ACC112 (cell line): ENCODE data around the gene CAMTA1.

Experiments used
- H2AFZ ChIP-seq: fragments of 200-600 bp; sonication (generic); one replicate; pipeline ENCODE4 v1.6.0; 2017; ENCODE audit warnings: antibody characterized with exemption, low read length; ENCODE audit not compliant: unreplicated experiment
- H3K27ac ChIP-seq: fragments of 200-600 bp; sonication (generic); 2 replicates; pipeline ENCODE4 v1.5.1; 2014; ENCODE audit warnings: low read depth, mild to moderate bottlenecking, antibody characterized with exemption, low read length, moderate library complexity
- H3K27me3 ChIP-seq: fragments of 200-600 bp; sonication (generic); 2 replicates; pipeline ENCODE4 v1.6.1; 2014; ENCODE audit warnings: mild to moderate bottlenecking, antibody characterized with exemption, low read length, moderate library complexity, mixed read lengths; ENCODE audit not compliant: insufficient read depth
- H3K36me3 ChIP-seq: fragments of 200-600 bp; sonication (generic); 2 replicates; pipeline ENCODE4 v1.6.1; 2016; ENCODE audit warnings: mild to moderate bottlenecking, antibody characterized with exemption, low read length, moderate library complexity, mixed read lengths; ENCODE audit not compliant: insufficient read depth
- H3K4me1 ChIP-seq: fragments of 200-600 bp; sonication (generic); one replicate; pipeline ENCODE4 v1.6.1; 2016; ENCODE audit warnings: low read length, mixed read lengths; ENCODE audit not compliant: insufficient read depth, unreplicated experiment, control insufficient read depth
- H3K4me3 ChIP-seq: fragments of 200-600 bp; sonication (generic); 2 replicates; pipeline ENCODE4 v1.5.1; 2014; ENCODE audit warnings: mild to moderate bottlenecking, low read depth, low read length
- H3K79me2 ChIP-seq: fragments of 200-600 bp; sonication (generic); one replicate; pipeline ENCODE4 v1.6.0; 2016; ENCODE audit warnings: low read length; ENCODE audit not compliant: control insufficient read depth, unreplicated experiment, insufficient read depth

The CAMTA1 gene

GRCh38 chr1:7565099-7565750 lies 780.0 kb downstream of the CAMTA1 start:
- Histone ChIP-seq H3K27ac (no peak overlapping the region), H3K4me3 (no peak overlapping the region), H3K36me3 (no peaks in the 10 kb centered on the region), H3K79me2 (no peaks in the 10 kb centered on the region), H3K27me3 (no peaks in the 10 kb centered on the region), H3K4me1 (no peaks in the 10 kb centered on the region), H2AFZ (no peak overlapping the region)

- no peaks in the 10 kb centered on the region for H3K79me2 ChIP-seq
- no peaks in the 10 kb centered on the region for H3K27me3 ChIP-seq
- no peaks in the 10 kb centered on the region for H3K36me3 ChIP-seq
- no peaks in the 10 kb centered on the region for H3K4me1 ChIP-seq
- no peak overlapping the region for H2AFZ ChIP-seq
- no peak overlapping the region for H3K4me3 ChIP-seq
- H3K27ac ChIP-seq = no peak overlapping the region
Measured at GRCh38 chr1:7566417-7567375, 781.4 kb downstream of the CAMTA1 start.

- no peaks in the 10 kb centered on the region for H3K79me2 ChIP-seq
- no peaks in the 10 kb centered on the region for H3K4me1 ChIP-seq
- H3K36me3 ChIP-seq = no peaks in the 10 kb centered on the region
- no peak overlapping the region for H3K4me3 ChIP-seq
- no peaks in the 10 kb centered on the region for H3K27me3 ChIP-seq
- no peak overlapping the region for H3K27ac ChIP-seq
- no peak overlapping the region for H2AFZ ChIP-seq
Measured at GRCh38 chr1:7567376-7567775, 782.1 kb downstream of the CAMTA1 start.

- Histone ChIP-seq H3K4me3 (no peak overlapping the region), H2AFZ (no peak overlapping the region), H3K27me3 (no peaks in the 10 kb centered on the region), H3K27ac (no peak overlapping the region), H3K4me1 (no peaks in the 10 kb centered on the region), H3K79me2 (no peaks in the 10 kb centered on the region), H3K36me3 (no peaks in the 10 kb centered on the region)
Measured at GRCh38 chr1:7568053-7568452, 782.8 kb downstream of the CAMTA1 start.

GRCh38 chr1:7568901-7569524 lies 783.8 kb downstream of the CAMTA1 start:
- Histone ChIP-seq H3K27ac (no peak overlapping the region), H3K27me3 (0 out of 2 replicates have a peak, but pooled peaks cover 2% of the 10 kb centered on the region), H3K36me3 (no peaks in the 10 kb centered on the region), H3K4me3 (no peak overlapping the region), H3K4me1 (no peaks in the 10 kb centered on the region), H3K79me2 (no peaks in the 10 kb centered on the region), H2AFZ (no peak overlapping the region)

- no peaks in the 10 kb centered on the region for H3K4me1 ChIP-seq
- no peaks in the 10 kb centered on the region for H3K79me2 ChIP-seq
- no peak overlapping the region for H3K27ac ChIP-seq
- H3K27me3 ChIP-seq = peaks cover 6% of the 10 kb centered on the region; the same call in 1 of the 2 replicates
- no peak overlapping the region for H2AFZ ChIP-seq
- H3K36me3 ChIP-seq = no peaks in the 10 kb centered on the region
- H3K4me3 ChIP-seq = no peak overlapping the region
Measured at GRCh38 chr1:7570311-7570710, 785.1 kb downstream of the CAMTA1 start.

GRCh38 chr1:7572654-7573152 lies 787.4 kb downstream of the CAMTA1 start:
- H2AFZ ChIP-seq = no peak overlapping the region
- H3K4me1 ChIP-seq = no peaks in the 10 kb centered on the region
- H3K36me3 ChIP-seq = no peaks in the 10 kb centered on the region
- no peak overlapping the region for H3K27ac ChIP-seq
- H3K79me2 ChIP-seq = no peaks in the 10 kb centered on the region
- H3K4me3 ChIP-seq = no peak overlapping the region
- H3K27me3 ChIP-seq = peaks cover 6% of the 10 kb centered on the region; the same call in 1 of the 2 replicates

GRCh38 chr1:7573481-7573880 lies 788.2 kb downstream of the CAMTA1 start:
- Histone ChIP-seq H3K36me3 (no peaks in the 10 kb centered on the region), H3K27ac (no peak overlapping the region), H2AFZ (no peak overlapping the region), H3K27me3 (peaks cover 6% of the 10 kb centered on the region; the same call in 1 of the 2 replicates), H3K79me2 (no peaks in the 10 kb centered on the region), H3K4me3 (no peak overlapping the region), H3K4me1 (no peaks in the 10 kb centered on the region)

GRCh38 chr1:7574121-7575040 lies 789.1 kb downstream of the CAMTA1 start:
- H3K27me3 ChIP-seq = peaks cover 6% of the 10 kb centered on the region; the same call in 1 of the 2 replicates

GRCh38 chr1:7575041-7575400 lies 789.8 kb downstream of the CAMTA1 start:
- no peaks in the 10 kb centered on the region for H3K36me3 ChIP-seq
- H3K4me1 ChIP-seq = no peaks in the 10 kb centered on the region
- no peaks in the 10 kb centered on the region for H3K79me2 ChIP-seq
- H3K27ac ChIP-seq = no peak overlapping the region
- no peak overlapping the region for H2AFZ ChIP-seq
- H3K27me3 ChIP-seq = peaks cover 6% of the 10 kb centered on the region; the same call in 1 of the 2 replicates
- H3K4me3 ChIP-seq = no peak overlapping the region

More at GRCh38 chr1:7574121-7575040, 789.1 kb downstream of the CAMTA1 start:
- Histone ChIP-seq H3K79me2 (no peaks in the 10 kb centered on the region), H3K36me3 (no peaks in the 10 kb centered on the region), H3K4me1 (no peaks in the 10 kb centered on the region), H2AFZ (no peak overlapping the region), H3K27ac (no peak overlapping the region), H3K4me3 (no peak overlapping the region)
